Measurements from ENCODE around the gene MOGAT3.

DNA sequence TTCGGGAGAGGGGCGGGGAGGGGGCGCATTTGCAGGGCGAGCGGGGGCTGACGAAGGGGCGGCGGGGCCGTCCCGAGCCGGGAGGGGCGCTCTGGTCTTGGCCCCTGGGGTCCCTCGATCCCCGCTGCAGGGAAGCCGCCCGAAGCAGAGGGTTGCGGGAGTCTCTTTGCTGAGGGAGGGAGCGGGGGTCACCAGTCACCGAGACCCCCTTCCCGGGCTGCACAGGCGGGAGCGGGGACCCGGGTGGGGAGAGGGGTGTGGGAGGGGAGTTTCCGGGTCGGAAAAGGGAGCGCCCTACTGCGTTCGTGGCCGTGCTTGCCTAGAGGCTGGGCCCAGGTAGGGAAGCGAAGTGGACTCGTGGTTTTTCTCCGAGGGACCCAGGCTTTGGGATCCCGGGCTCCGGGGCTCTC, 46.1 kb downstream of the MOGAT3 start:
- TF ChIP-seq, protein P1, sequence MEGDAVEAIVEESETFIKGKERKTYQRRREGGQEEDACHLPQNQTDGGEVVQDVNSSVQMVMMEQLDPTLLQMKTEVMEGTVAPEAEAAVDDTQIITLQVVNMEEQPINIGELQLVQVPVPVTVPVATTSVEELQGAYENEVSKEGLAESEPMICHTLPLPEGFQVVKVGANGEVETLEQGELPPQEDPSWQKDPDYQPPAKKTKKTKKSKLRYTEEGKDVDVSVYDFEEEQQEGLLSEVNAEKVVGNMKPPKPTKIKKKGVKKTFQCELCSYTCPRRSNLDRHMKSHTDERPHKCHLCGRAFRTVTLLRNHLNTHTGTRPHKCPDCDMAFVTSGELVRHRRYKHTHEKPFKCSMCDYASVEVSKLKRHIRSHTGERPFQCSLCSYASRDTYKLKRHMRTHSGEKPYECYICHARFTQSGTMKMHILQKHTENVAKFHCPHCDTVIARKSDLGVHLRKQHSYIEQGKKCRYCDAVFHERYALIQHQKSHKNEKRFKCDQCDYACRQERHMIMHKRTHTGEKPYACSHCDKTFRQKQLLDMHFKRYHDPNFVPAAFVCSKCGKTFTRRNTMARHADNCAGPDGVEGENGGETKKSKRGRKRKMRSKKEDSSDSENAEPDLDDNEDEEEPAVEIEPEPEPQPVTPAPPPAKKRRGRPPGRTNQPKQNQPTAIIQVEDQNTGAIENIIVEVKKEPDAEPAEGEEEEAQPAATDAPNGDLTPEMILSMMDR (IDR thresholded peaks at IDR 0.05): no peak
- no peak for TF ChIP-seq POLR2A (IDR thresholded peaks at IDR 0.05)
